Umbilical cord (tissue), 2 donors: ENCODE results near the gene DGKB. TPM values are rescaled to one million over a fixed set of nuclear protein-coding genes. Genes with fewer than 3 reads are reported as not detected.

Experiments used
- DNase-seq: peaks from one replicate; pipeline ENCODE4 v3.0.0-alpha.2; 2015; ENCODE audit warnings: low spot score
- total RNA-seq: library from RNA; depleted of rRNA; stranded (reverse); fragments of >200 nt; gene quantifications from one replicate; pipeline ENCODE4 v1.2.3, GENCODE V29; 2014; ENCODE audit warnings: low replicate concordance; ENCODE audit not compliant: insufficient read depth

The DGKB gene
- total RNA-seq, 1 donor from 2014 or later, result 15.4 TPM

- no peak for DNase-seq
Measured at GRCh38 chr7:14596421-14596820, 306.1 kb downstream of the DGKB start.

- no peak for DNase-seq
Measured at GRCh38 chr7:14590206-14590605, 312.3 kb downstream of the DGKB start.

- DNase-seq, result no peak
Measured at GRCh38 chr7:14585232-14585631, 317.3 kb downstream of the DGKB start.

- DNase-seq, result no peak
Measured at GRCh38 chr7:14583518-14583917, 319.0 kb downstream of the DGKB start.

- DNase-seq, result no peak
Measured at GRCh38 chr7:14582010-14582409, 320.5 kb downstream of the DGKB start.

GRCh38 chr7:14579971-14580370 lies 322.6 kb downstream of the DGKB start:
- DNase-seq, result no peak

- DNase-seq, result peak; percentile 24
Measured at GRCh38 chr7:14576578-14576977, 326.0 kb downstream of the DGKB start.

GRCh38 chr7:14570750-14571607 lies 331.6 kb downstream of the DGKB start:
- DNase-seq, result no peak

GRCh38 chr7:14552060-14552459 lies 350.5 kb downstream of the DGKB start:
- no peak for DNase-seq

- no peak for DNase-seq
Measured at GRCh38 chr7:14551310-14551709, 351.2 kb downstream of the DGKB start.

GRCh38 chr7:14542624-14543023 lies 359.9 kb downstream of the DGKB start:
- no peak for DNase-seq

GRCh38 chr7:14521183-14521582 lies 381.4 kb downstream of the DGKB start:
- no peak for DNase-seq

GRCh38 chr7:14510268-14510667 lies 392.3 kb downstream of the DGKB start:
- DNase-seq, result no peak

- no peak for DNase-seq
Measured at GRCh38 chr7:14507617-14508016, 394.9 kb downstream of the DGKB start.

GRCh38 chr7:14505906-14506305 lies 396.6 kb downstream of the DGKB start:
- DNase-seq, result no peak

- DNase-seq, result no peak
Measured at GRCh38 chr7:14504134-14504533, 398.4 kb downstream of the DGKB start.

- DNase-seq, result no peak
Measured at GRCh38 chr7:14503623-14504022, 398.9 kb downstream of the DGKB start.

GRCh38 chr7:14501436-14501835 lies 401.1 kb downstream of the DGKB start:
- DNase-seq, result no peak

- no peak for DNase-seq
Measured at GRCh38 chr7:14497390-14497789, 405.2 kb downstream of the DGKB start.

GRCh38 chr7:14495633-14496032 lies 406.9 kb downstream of the DGKB start:
- no peak for DNase-seq

GRCh38 chr7:14487701-14488395 lies 414.7 kb downstream of the DGKB start:
- no peak for DNase-seq

- no peak for DNase-seq
Measured at GRCh38 chr7:14483663-14484062, 418.9 kb downstream of the DGKB start.

- no peak for DNase-seq
Measured at GRCh38 chr7:14480281-14480680, 422.3 kb downstream of the DGKB start.
